Calu3 (cell line): Measurements from ENCODE around the gene CDON. TPM values are rescaled to one million over a fixed set of nuclear protein-coding genes. Genes with fewer than 3 reads are reported as not detected.
A peak's percentile ranks its signal among the peaks of the same experiment; 100 is the strongest.

Experiments
- BruUV-seq: library from RNA; stranded (reverse); fragments of 400-500 nt; replicated peaks from 2 replicates; lab custom pipeline; 2021; lab: Mats Ljungman, UMichigan
- CTCF ChIA-PET: fragments of 300-600 bp; sonication (Branson Sonifier 250); formaldehyde crosslinking; loops from one replicate; lab custom pipeline; 2022; ENCODE audit warnings: antibody characterized with exemption; lab: Charles Lee
- DNase-seq: peaks from one replicate; pipeline ENCODE4 v3.0.0; 2022
- H3K27ac Mint-ChIP-seq: one replicate; pipeline ENCODE4 v1.8.0; 2022; ENCODE audit warnings: mixed read lengths; ENCODE audit not compliant: unreplicated experiment
- H3K27me3 Mint-ChIP-seq: one replicate; pipeline ENCODE4 v1.8.0; 2022; ENCODE audit warnings: mixed read lengths; ENCODE audit not compliant: unreplicated experiment
- H3K36me3 Mint-ChIP-seq: one replicate; pipeline ENCODE4 v1.8.0; 2022; ENCODE audit warnings: mild to moderate bottlenecking, moderate library complexity, mixed read lengths; ENCODE audit not compliant: insufficient read depth, unreplicated experiment
- H3K4me1 Mint-ChIP-seq: one replicate; pipeline ENCODE4 v1.8.0; 2022; ENCODE audit warnings: mild to moderate bottlenecking, low read depth, mixed read lengths; ENCODE audit not compliant: unreplicated experiment
- H3K4me3 Mint-ChIP-seq: one replicate; pipeline ENCODE4 v1.8.0; 2022; ENCODE audit warnings: mild to moderate bottlenecking, low read depth, moderate library complexity, mixed read lengths; ENCODE audit not compliant: unreplicated experiment
- H3K9me3 Mint-ChIP-seq: one replicate; pipeline ENCODE4 v1.8.0; 2022; ENCODE audit warnings: low read depth, mixed read lengths; ENCODE audit not compliant: unreplicated experiment
- CTCF ChIP-seq: fragments of 200-600 bp; IDR thresholded peaks from one replicate; pipeline ENCODE4 v1.8.0; 2022; ENCODE audit warnings: antibody characterized with exemption; ENCODE audit not compliant: unreplicated experiment
- intact Hi-C: fragments of 100-400 bp; cut with micrococcal nuclease; formaldehyde crosslinking; loops from one replicate; pipeline ENCODE4 v1.10.0; 2022; ENCODE audit not compliant: unreplicated experiment
- total RNA-seq: library from RNA; stranded (reverse); gene quantifications from 2 replicates; pipeline ENCODE4 v1.2.3, GENCODE V29; 2022

CDON gene
- total RNA-seq, 1 experiment from 2014 or later = 14.8 TPM

- intact Hi-C loops = no loop called here
- TF ChIP-seq CTCF = no peak
- CTCF ChIA-PET = no interaction called here
- peaks cover 27% of the 10 kb centered on the region for H3K27me3 Mint-ChIP-seq
- H3K4me3 Mint-ChIP-seq = no peak overlapping the region
- H3K36me3 Mint-ChIP-seq = no peaks in the 10 kb centered on the region
- no peaks in the 10 kb centered on the region for H3K4me1 Mint-ChIP-seq
- no peaks in the 10 kb centered on the region for H3K9me3 Mint-ChIP-seq
- DNase-seq = no peak
- no peak overlapping the region for H3K27ac Mint-ChIP-seq
- BruUV-seq = no TSS peak
Measured at GRCh38 chr11:125925247-125925740, 137.4 kb downstream of the CDON start.

GRCh38 chr11:125924384-125925007 lies 138.2 kb downstream of the CDON start:
- intact Hi-C loops = no loop called here
- no peaks in the 10 kb centered on the region for H3K9me3 Mint-ChIP-seq
- H3K4me3 Mint-ChIP-seq = no peak overlapping the region
- no peak overlapping the region for H3K27ac Mint-ChIP-seq
- CTCF ChIA-PET = no interaction called here
- H3K36me3 Mint-ChIP-seq = no peaks in the 10 kb centered on the region
- no peak for TF ChIP-seq CTCF
- BruUV-seq = no TSS peak
- H3K4me1 Mint-ChIP-seq = no peaks in the 10 kb centered on the region
- peaks cover 33% of the 10 kb centered on the region for H3K27me3 Mint-ChIP-seq
- DNase-seq = no peak

GRCh38 chr11:125923633-125924032 lies 139.0 kb downstream of the CDON start:
- peaks cover 42% of the 10 kb centered on the region for H3K27me3 Mint-ChIP-seq
- BruUV-seq = no TSS peak
- H3K4me3 Mint-ChIP-seq = no peak overlapping the region
- no peak overlapping the region for H3K27ac Mint-ChIP-seq
- no peak for TF ChIP-seq CTCF
- H3K36me3 Mint-ChIP-seq = no peaks in the 10 kb centered on the region
- intact Hi-C loops = loop anchor here (1.0 kb wide), 1 partner anchor 271 kb away; no protein-coding TSS in a partner anchor
- no peaks in the 10 kb centered on the region for H3K9me3 Mint-ChIP-seq
- DNase-seq = no peak
- CTCF ChIA-PET = interaction anchor here (1.1 kb wide), 1 partner anchor 270 kb away, joined by 7 read pairs; no protein-coding TSS in a partner anchor
- no peaks in the 10 kb centered on the region for H3K4me1 Mint-ChIP-seq

DNA sequence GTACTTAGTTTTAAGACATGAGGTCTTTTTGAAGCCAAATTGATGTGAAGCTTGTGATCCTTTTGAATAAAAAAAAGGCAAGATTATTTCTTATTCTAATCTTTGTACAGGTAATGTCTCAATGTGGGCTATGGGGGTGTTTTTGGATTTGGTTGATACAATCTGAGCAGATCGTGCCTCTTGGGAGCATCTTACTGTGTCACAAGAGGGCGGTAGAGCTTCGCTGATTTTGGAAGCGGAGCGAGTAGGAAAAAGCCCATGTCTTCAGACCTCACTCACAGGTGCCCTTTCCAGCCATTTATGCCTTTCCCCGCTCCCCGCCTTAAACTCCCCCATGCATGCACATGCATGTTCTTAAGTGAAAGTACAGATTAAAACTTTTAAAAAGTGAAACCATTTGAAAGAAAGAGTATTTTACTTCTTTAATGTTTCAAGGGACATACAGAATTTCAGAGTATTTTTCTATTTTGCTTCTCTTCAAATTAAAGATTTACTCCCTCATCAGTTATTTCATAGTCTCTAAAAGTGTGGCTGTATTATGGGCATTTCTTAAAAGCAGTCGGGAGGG lies 139.6 kb downstream of the CDON start:
- H3K4me1 Mint-ChIP-seq = no peaks in the 10 kb centered on the region
- H3K9me3 Mint-ChIP-seq = no peaks in the 10 kb centered on the region
- H3K27ac Mint-ChIP-seq = no peak overlapping the region
- intact Hi-C loops = loop anchor here (1.0 kb wide), 1 partner anchor 271 kb away; no protein-coding TSS in a partner anchor
- BruUV-seq = no TSS peak
- no peak overlapping the region for H3K4me3 Mint-ChIP-seq
- H3K27me3 Mint-ChIP-seq = peaks cover 47% of the 10 kb centered on the region
- CTCF ChIA-PET = interaction anchor here (1.1 kb wide), 1 partner anchor 271 kb away, joined by 7 read pairs; no protein-coding TSS in a partner anchor
- no peaks in the 10 kb centered on the region for H3K36me3 Mint-ChIP-seq
- peak; percentile 52 for DNase-seq
- peak; percentile 51 for TF ChIP-seq CTCF
